SU-DHL-6 (cell line): Measurements from ENCODE around the gene SRGAP2B.
A peak's percentile ranks its signal among the peaks of the same experiment; 100 is the strongest.
"Not testable (repeated sequence)": the region's sequence is repeated elsewhere in the genome, so short reads cannot be mapped to it uniquely, and the experiment has no call there.

Experiments
- H2AFZ ChIP-seq: fragments of 200-600 bp; sonication (generic); 2 replicates; pipeline ENCODE4 v1.6.1; 2014; ENCODE audit warnings: low read depth, mild to moderate bottlenecking, moderate library complexity, mixed read lengths, antibody characterized with exemption, low read length; ENCODE audit not compliant: severe bottlenecking
- H3F3A ChIP-seq: fragments of 200-600 bp; shearing (Covaris generic); 2 replicates; pipeline ENCODE4 v1.6.0; 2016; ENCODE audit warnings: antibody characterized with exemption, mild to moderate bottlenecking; ENCODE audit not compliant: insufficient read depth
- H3K27ac ChIP-seq: fragments of 200-600 bp; sonication (generic); 2 replicates; pipeline ENCODE4 v1.5.1; 2016; ENCODE audit warnings: low read depth, mild to moderate bottlenecking, low read length, moderate library complexity, mixed read lengths
- H3K27me3 ChIP-seq: fragments of 200-600 bp; sonication (generic), shearing (Covaris generic); 2 replicates; pipeline ENCODE4 v1.6.0; 2014; ENCODE audit warnings: mild to moderate bottlenecking, low read length
- H3K36me3 ChIP-seq: fragments of 200-600 bp; sonication (generic); 2 replicates; pipeline ENCODE4 v1.6.1; 2014; ENCODE audit warnings: mild to moderate bottlenecking, low read length, mixed read lengths
- H3K4me2 ChIP-seq: fragments of 300-600, 200-600 bp; shearing (Covaris generic), sonication (generic); 2 replicates; pipeline ENCODE4 v1.6.0; 2014; ENCODE audit warnings: low read length, low read depth, mild to moderate bottlenecking; ENCODE audit not compliant: poor library complexity, severe bottlenecking
- H3K4me3 ChIP-seq: fragments of 200-600 bp; sonication (generic); 2 replicates; pipeline ENCODE4 v1.5.1; 2014; ENCODE audit warnings: antibody characterized with exemption, low read length, mild to moderate bottlenecking, mixed read lengths; ENCODE audit not compliant: insufficient read depth, poor library complexity, severe bottlenecking
- H3K79me2 ChIP-seq: fragments of 200-600 bp; sonication (generic); 2 replicates; pipeline ENCODE4 v1.6.1; 2014; ENCODE audit warnings: mild to moderate bottlenecking, low read length, moderate library complexity; ENCODE audit not compliant: insufficient read depth
- H3K9ac ChIP-seq: fragments of 200-600 bp; sonication (generic); 2 replicates; pipeline ENCODE4 v1.7.0; 2014; ENCODE audit warnings: mild to moderate bottlenecking, low read length
- H3K9me2 ChIP-seq: fragments of 200-600 bp; sonication (generic); replicated peaks from 2 replicates; pipeline ENCODE4 v1.6.1; 2014; ENCODE audit warnings: low read length; ENCODE audit not compliant: insufficient read depth
- H3K9me3 ChIP-seq: fragments of 200-600 bp; sonication (generic); 2 replicates; pipeline ENCODE4 v1.6.1; 2014; ENCODE audit warnings: low read length, mixed read lengths; ENCODE audit not compliant: insufficient read depth
- H4K20me1 ChIP-seq: fragments of 200-600 bp; sonication (generic); 2 replicates; pipeline ENCODE4 v1.6.1; 2014; ENCODE audit warnings: low read depth, mild to moderate bottlenecking, antibody characterized with exemption, low read length, moderate library complexity, mixed read lengths

Gene SRGAP2B

DNA sequence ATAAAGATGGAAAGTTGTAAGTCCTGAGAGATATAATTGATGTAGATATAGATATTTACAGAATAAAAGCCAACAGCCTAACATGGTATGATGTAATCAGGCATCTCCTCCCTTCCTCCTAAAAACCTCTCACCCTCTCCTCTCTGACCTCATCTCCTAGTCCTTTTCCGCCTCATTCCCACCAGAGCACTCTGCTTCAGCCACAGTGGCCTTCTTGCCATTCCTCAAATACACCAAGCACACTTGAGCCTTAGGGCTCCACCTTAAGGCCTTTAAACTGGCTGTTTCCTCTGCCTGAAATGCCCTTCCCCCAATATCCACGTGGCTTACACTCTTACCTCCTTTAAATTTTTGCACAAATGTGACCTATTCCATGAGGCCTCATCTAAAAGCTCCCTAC is 75.4 kb downstream of the SRGAP2B start:
- not testable (repeated sequence) for H3K9ac ChIP-seq, H3K9me3 ChIP-seq, H3K27ac ChIP-seq

DNA sequence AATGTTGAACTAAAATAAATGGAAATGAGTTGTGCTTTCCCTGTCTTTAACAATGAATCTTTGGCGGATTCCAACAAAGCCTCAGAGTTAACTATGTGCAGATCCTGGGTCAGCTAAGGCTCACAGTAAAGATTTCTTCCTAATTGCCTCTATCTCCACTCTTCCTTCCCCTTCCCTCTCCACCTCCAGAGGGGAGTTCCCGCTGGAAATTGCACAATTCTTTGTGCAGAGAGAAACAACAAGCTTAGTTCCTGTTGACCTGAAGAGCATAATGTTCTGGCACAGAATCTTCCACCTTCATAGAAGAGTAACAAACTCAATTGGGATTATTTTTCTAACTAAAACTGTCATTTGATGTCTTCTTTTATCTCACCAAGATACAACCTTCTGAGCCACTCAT is 77.4 kb downstream of the SRGAP2B start:
- not testable (repeated sequence) for H3K9me2 ChIP-seq, H3K27me3 ChIP-seq, H3K9me3 ChIP-seq, H2AFZ ChIP-seq, H3K9ac ChIP-seq, H3F3A ChIP-seq, H3K36me3 ChIP-seq, H3K4me2 ChIP-seq, H4K20me1 ChIP-seq, H3K4me3 ChIP-seq, H3K27ac ChIP-seq, H3K79me2 ChIP-seq

More for the DNA sequence above, 75.4 kb downstream of the SRGAP2B start:
- H3K4me2 ChIP-seq, H3K9me2 ChIP-seq, H3K27me3 ChIP-seq, H4K20me1 ChIP-seq, H3K4me3 ChIP-seq, H3K79me2 ChIP-seq, H3K36me3 ChIP-seq, H2AFZ ChIP-seq, H3F3A ChIP-seq: not testable (repeated sequence)

DNA sequence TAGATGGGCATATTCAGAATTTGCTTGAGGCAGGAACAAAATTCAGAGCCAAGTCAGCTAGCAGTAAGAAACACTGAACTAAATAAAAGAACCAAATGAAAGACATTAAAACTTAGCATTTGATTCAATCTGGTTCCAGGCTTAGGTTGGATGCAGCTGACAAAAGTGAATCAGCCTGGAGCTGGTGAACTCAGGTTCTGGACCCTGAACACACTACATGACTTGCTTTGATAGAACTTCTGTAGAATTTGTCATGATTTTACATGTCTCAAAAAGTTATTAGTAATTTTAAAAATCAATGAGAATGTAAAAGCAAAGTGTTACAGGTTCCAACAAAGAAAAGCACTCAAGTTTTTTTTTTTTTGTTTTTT is 78.7 kb downstream of the SRGAP2B start:
- not testable (repeated sequence) for H3K27me3 ChIP-seq

DNA sequence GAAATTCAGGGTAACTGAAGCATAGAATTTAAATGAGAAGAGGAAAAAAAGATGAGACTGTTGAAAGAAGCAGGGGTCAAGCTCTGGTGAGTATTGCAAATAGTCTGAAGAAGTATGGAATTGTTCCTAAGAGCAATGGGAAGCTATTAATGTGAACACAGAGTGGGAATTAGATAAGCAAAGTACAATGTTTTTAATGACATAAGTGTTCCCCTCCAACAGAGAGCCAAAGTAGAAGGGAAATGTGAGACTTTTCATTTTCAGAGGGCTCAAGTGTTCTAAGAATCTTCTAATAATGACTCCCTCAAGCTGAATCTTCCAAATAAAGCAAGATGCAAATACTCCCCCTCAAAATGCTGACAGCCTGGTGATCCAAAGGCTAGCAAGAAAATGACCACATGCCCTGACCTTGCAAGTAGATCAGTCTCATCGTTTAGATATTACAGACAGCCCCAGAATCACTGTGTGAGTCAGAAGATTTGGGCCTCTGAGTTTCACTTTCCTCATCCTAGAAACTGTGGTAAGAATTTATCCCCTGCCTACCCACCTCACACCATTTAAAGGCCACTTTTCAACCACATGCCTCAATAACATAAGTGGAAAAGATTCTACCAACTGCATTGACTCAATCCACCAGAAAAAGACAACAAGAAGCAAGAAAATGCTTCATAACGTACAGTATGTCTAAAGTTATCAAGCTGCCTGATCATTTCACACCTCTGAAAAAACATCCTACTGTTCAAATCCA is 79.2 kb downstream of the SRGAP2B start:
- H3F3A ChIP-seq, H3K9me2 ChIP-seq, H3K27ac ChIP-seq, H3K9ac ChIP-seq, H4K20me1 ChIP-seq, H3K79me2 ChIP-seq, H3K4me2 ChIP-seq, H3K36me3 ChIP-seq, H3K4me3 ChIP-seq, H2AFZ ChIP-seq, H3K27me3 ChIP-seq, H3K9me3 ChIP-seq: not testable (repeated sequence)

More for the DNA sequence above, 78.7 kb downstream of the SRGAP2B start:
- not testable (repeated sequence) for H3K4me2 ChIP-seq, H3F3A ChIP-seq, H2AFZ ChIP-seq, H3K36me3 ChIP-seq, H3K9me2 ChIP-seq, H4K20me1 ChIP-seq, H3K4me3 ChIP-seq, H3K9me3 ChIP-seq, H3K79me2 ChIP-seq, H3K9ac ChIP-seq, H3K27ac ChIP-seq

DNA sequence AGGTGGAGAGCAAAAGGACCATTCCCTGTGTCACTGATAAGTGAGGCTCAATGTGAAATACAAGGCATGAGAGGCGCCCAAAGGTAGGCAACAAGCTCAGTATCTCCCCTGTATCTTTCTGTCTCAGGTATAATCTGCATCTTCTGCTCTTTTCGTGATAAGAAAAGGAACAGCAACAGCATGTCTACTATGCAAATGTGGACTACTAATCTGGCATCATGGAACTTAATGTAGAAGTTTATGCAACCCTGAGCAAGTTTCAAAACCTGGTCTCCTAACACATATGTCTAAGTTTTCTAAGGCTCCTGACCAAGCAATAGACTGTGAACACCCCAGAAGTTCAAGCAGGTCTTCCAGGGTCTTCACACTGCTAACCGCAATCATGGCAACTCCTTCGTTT is 81.8 kb downstream of the SRGAP2B start:
- not testable (repeated sequence) for H3K79me2 ChIP-seq, H3K9me3 ChIP-seq, H3K9ac ChIP-seq, H3K36me3 ChIP-seq, H3K4me2 ChIP-seq, H3F3A ChIP-seq, H4K20me1 ChIP-seq, H3K9me2 ChIP-seq, H2AFZ ChIP-seq, H3K27me3 ChIP-seq, H3K4me3 ChIP-seq
- peak overlapping the region; percentile 68 for H3K27ac ChIP-seq

DNA sequence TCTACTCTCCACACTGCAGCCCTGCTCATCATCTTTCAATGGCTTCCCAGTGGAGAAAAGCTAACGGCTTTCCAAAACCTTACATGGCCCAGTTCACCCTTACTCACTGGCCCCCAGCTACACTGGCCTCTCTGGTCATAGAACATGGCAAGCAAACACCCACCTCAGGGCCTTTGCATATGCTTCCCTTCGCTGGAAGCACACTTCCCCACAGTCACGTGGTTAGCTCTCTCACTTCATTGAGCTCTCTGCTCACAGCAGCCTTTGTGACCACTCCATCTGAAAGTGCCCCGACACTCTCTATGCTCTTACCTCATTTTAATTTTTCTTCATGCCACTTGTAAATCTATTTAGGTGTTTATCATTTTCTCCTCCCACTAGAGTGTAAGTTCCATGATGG is 83.3 kb downstream of the SRGAP2B start:
- not testable (repeated sequence) for H3K9me3 ChIP-seq, H3K4me3 ChIP-seq, H3K27ac ChIP-seq, H3K36me3 ChIP-seq, H3K79me2 ChIP-seq, H2AFZ ChIP-seq, H4K20me1 ChIP-seq, H3K9ac ChIP-seq, H3K27me3 ChIP-seq, H3K9me2 ChIP-seq, H3F3A ChIP-seq, H3K4me2 ChIP-seq

DNA sequence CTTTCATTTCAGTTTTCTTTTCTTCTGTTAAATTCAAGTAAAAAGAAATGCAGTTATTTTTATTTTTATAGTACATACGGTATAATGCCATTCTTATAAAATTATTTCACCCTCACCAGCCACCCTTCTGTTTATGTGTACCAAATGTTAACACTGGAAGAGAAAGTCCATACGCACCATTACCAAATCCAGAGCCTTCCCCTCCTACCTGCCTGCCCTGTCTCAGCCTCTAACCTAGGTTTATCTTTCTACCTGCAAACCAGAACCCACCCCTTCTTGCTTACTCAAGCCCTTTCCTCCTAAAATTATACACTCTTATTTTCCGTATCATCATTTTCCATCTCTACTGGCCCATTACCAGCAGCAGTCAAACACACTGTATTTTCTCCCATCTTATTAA is 84.5 kb downstream of the SRGAP2B start:
- H3K79me2 ChIP-seq, H3K27me3 ChIP-seq, H3K4me3 ChIP-seq, H3K9ac ChIP-seq, H2AFZ ChIP-seq, H3K9me2 ChIP-seq, H3K36me3 ChIP-seq, H3K9me3 ChIP-seq, H3F3A ChIP-seq, H4K20me1 ChIP-seq: not testable (repeated sequence)
- H3K4me2 ChIP-seq: peak overlapping the region; percentile 44
- H3K27ac ChIP-seq: peak overlapping the region; percentile 51; the same call in 1 of the 2 replicates

DNA sequence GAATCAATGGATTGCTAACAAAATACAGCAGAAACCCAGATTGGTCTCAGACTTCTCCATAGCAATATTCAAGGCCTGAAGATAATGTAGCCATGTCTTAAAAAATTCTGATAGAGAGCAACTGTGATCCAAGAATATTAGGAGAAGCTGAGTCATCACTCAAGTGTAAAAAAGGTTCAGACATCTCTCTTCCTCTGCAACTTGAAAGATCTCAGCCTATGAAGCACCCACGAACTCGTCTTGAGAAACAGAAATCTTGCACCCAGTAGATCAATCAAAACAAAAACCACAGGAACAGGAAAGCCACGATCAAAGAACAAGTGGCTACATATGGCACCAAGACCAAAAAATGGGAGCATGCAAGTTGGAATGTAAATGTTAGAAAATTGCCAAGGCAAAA is 85.2 kb downstream of the SRGAP2B start:
- not testable (repeated sequence) for H4K20me1 ChIP-seq, H3K79me2 ChIP-seq, H3K27ac ChIP-seq, H3F3A ChIP-seq, H3K9ac ChIP-seq, H3K27me3 ChIP-seq, H3K9me2 ChIP-seq, H3K4me3 ChIP-seq, H3K9me3 ChIP-seq, H3K36me3 ChIP-seq, H2AFZ ChIP-seq
- H3K4me2 ChIP-seq: peak overlapping the region; percentile 42
